EL (cell line): ENCODE results near the gene SPO11.

Experiments used
- DNase-seq: peaks from one replicate; pipeline ENCODE4 v3.0.0-alpha.2; 2016

SPO11 gene, protein sequence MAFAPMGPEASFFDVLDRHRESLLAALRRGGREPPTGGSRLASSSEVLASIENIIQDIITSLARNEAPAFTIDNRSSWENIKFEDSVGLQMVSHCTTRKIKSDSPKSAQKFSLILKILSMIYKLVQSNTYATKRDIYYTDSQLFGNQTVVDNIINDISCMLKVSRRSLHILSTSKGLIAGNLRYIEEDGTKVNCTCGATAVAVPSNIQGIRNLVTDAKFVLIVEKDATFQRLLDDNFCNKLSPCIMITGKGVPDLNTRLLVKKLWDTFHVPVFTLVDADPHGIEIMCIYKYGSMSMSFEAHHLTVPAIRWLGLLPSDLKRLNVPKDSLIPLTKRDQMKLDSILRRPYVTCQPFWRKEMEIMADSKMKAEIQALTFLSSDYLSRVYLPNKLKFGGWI

DNA sequence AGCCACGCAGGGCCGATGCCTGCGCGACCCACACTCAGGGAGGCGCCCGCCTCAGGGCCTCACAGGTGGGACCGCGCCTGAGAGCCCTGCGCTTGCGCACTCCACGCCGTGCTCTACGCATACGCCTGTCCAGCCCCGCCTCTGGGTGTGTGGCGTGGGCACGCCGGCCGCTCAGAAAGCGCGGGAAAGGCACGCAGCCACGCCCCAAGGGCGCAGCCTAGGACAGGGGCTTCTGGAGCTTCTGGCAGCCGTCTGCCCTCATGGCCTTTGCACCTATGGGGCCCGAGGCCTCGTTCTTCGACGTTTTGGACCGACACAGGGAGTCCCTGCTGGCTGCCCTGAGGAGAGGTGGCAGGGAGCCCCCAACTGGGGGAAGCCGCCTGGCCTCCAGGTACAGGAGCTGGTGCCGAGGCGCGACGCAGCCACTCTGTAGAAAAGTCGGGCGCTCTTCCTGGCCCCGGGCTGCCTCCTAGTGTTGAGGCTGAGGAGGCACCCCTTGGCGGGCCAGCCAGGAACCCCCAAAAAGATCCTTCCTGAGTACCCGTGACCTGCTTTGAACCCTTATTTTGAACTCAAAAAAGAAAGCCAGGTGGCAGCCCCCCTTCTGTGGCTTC, at the start of gene SPO11:
Gene SPO11, plus strand, starts transcription at position 196 of the 614 bp plus-strand sequence. Its CDS starts 65 bp downstream, at position 261.
- DNase-seq: no peak

DNA sequence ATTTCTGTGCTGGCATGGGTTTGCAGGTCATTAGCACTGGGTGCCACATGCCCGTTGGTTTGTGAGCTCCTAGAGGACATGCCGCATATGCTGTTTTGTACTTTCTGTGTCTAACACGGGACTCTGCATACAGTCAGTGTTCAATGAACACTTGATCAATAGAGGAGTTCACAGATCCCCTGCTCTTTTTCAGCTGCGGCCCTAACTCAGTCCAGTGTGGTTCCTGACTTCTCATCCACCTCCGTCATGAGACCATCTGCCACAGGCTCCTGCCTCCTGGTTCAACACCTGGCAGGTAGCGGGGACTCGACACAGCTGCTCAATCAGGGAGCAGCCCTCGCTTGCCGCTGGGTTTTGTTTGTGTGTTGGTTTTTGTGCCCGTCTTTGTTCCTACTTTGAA, 49.4 kb upstream of the SPO11 start:
- no peak for DNase-seq

DNA sequence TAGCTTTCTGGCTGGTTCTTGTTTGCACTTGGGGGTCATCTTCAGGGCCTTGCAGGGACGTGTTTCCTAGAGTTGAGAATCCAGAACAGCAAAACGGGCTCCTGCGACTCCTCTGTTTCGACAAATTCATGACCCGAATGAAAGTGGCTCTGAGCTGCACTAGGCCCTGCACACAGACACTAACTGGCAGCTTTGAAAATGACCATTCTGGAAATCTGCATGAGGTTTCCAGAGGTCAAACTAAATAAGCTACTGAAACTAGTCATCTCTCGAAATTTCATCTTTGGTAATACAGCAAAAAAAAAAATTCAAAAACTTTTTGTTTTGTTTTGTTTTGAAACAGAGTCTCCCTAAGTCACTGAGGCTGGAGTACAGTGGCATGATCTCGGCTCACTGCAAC, 47.7 kb upstream of the SPO11 start:
- no peak for DNase-seq

DNA sequence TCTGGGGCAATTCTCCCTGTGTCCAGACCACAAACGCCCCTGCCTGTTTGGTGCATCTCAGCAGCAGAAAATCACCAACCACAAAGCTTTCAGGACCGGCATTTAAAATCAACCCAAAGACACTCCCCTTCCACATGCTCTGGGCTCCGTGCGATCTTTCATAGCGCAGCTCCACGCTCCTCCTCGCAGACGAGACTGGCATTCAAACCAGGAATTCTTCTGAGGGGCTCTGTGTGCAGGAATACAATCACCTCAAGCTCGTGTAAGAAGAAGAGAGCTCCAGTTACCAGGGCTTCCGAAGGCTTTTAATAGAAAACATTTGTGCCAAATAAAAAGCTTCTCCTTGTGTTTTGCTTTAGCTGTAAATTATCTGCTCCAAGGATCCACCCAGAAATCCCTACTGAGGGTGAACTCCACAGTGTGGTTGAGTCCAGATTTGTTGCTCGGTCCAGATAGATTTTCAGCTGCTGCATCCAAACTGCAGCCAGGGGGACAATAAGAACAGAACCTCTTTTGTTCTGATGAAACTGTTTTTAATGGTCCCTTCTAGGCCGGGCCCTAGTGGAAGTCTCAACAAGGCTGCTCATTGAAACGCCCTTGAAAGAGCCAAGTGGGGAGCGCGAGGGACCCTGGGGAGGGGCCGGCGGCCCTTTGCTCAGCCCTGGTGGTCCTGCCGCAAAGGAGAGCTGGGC, 46.8 kb upstream of the SPO11 start:
- DNase-seq: no peak

DNA sequence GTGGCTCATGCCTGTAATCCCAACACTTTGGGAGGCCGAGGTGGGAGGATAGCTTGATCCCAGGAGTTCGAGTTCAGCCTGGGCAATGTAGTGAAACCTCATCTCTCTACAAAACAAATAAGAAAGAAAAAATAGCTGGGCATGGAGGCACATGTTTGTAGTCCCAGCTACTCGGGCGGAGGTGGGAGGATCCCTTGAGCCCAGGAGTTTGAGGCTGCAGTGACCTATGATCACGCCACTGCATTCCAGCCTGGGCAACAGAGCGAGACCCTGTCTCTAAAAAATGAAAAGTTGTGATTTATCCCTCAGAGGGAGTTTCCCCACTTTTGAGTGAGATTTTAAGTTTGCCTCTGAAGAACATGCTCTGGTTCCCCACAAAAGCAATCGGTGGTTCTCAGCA, 45.7 kb upstream of the SPO11 start:
- DNase-seq: no peak

DNA sequence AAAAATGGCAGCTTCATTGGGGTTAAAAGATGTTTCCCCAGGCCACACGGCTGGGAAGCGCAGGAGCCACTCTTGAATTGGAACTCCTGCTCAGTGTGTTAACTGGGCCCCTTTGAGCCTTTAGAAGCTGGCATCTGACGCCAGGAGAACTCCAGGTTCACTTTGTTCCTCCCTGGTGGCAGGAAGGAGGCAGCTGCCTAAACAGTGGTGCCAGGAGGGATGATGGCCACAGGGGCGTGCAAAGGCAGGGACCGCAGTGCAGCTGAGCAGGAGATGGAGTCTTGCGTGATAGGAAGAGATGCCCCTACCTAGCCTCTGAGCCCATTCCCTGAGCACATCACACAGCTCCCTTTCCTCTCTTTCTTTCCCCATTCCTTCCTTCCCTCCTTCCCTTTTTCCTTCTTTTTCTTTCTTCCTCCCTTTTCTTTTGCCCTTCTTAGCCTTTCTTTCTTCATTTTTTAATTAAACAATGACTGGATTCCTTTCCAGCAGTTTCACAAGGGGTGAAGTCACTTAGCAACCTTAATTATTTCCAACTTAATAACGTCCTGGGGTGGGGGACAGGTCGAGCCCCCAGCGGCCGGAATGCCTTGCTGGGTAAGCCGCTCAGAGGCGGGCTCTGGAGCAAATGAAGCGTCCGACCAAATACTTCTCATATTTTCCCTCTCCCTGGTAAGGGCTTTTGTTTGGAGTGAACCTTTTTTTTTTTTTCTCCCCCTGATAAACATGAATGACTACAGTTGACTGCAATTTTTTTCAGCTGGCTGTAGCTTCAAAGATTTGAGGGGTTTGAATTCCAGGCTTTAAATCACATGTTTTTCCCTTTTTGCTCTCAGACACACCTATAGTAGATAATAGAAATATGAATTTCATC, 42.4 kb upstream of the SPO11 start:
- no peak for DNase-seq

DNA sequence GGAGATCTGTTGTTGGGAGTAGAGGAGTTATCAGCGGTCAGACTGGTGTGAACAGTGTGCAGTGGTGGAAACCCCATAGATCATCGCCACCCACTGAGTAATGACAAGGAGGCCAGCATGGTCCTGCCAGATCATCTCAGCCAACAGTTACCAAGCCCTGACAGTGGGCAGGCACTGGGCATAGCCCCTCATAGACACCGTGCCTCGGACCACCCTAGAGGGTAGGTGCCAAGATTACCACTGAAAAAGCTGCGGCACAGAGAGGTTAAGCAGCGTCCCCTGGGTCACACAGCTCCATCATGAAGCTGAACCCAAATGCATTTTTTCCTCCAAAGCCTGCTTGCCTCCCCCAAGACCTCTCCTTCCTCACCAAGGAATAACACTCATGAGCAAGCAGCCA, 41.7 kb upstream of the SPO11 start:
- no peak for DNase-seq

DNA sequence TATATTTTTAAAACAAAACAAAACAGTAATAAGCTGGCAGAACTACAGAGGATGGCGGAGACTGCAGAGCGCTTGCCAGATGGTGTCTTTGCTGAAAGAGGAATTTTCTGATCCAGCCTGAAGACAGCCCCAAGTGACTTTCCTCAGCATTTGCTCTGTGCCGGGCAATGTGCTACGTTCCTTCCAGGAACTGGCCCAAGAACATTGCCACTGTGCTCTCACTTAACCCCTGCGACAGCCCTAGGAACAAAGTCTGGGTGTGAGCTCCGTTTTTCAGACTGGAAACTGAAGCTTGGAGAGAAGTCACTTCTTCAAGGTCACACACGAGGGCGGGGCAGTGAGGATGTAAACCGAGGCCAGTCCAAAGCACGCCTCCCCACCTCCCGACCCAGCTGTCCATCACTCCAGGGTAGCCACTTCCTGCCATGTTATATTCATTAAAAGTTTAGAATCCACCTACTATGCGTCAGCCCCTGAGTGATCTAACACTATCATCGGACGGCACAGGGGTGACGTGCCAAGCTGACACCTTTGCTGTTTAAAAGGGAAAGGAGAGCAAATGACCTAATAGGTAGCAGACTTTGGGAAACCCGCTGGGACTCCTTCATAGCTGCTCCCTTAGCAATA, 40.8 kb upstream of the SPO11 start:
- no peak for DNase-seq

DNA sequence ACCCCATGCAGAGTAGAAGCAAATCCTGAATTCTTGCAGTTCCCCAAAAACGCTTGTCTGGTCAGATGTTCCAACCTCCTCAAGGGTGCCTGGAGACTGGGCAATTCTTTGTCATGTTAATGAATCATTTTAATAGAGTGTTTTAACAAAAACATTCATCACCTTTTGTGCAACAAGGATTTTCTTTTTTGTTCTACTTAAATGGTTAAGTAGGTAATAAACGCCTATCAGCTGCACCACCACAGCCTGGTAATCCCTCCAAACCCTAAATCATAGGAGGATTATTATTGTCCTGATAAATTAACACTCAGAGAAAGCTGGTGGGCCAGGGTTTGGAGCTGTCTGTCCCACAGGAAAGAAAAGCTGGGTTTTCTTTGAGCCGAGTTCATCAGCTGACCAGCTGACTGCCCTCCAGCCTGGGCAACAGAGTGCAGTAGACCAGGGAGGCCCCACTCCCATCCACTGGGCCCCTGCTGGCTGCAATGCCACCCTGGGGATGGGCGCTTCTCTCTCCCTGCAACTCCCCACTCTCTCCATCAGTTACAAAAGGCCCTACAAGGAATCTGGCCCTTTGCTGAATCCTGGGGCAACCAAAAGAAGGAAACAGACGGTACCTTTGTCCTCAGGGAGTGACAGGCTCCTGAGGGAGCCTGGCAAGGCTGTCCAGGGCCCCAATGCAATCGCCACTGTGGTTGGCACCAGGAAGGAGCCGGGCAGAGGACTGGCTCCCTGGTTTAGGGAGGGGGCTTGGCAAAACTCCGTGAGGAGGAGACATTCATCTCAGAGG, 40.0 kb upstream of the SPO11 start:
- DNase-seq: no peak

DNA sequence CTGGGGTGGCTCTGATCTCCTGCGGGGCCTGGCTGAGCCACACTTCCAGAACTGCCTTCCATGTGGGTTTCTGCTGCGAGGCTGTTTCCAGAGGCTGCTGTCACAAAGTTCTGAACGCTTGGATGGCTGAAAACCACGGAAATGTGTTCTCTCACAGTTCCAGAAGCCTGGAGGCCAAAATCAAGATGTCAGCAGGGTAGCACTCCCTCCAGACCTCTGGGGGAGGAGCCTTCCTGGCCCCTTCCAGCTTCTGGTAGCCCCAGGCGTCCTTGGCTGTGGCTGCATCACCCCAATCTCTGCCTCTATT, 39.5 kb upstream of the SPO11 start:
- no peak for DNase-seq

DNA sequence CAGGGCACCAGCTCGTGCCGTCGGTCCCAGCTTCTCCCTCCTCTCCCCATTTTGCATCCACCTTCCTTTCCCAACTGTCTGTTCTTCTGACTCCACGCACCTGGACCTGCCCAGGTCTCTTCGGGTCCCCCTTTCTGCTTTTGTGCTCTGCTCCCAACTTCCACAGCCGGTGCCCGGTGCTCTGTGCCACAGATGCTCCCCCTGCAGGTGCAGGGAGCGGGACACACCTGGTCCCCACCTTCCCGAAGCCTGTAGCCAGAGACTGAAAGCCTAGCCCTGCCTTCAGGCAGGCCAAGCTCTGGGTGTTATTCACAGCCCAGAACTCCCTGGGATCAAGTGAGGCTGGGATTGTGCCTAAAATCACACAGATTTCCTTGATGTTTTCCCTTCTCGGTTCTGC, 38.6 kb upstream of the SPO11 start:
- no peak for DNase-seq

DNA sequence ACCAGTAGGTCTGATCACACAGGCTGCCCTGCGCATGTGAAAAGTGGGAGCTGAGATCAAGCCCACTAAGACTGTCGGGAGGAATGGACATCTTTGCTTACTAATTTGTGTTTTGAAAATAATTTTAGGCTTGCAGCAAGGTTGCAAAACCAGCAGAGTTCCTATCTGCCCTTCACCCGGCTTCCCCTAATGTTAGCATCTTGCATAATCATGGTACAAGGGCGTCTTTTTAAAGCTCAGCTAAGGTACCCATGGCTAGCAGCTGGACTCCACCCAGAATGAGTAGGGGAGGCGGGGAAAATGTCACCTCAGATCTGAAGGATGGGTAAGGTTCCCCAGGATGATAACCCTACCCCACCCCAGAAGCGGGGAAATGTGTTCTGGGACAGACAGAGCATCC, 37.9 kb upstream of the SPO11 start:
- no peak for DNase-seq

DNA sequence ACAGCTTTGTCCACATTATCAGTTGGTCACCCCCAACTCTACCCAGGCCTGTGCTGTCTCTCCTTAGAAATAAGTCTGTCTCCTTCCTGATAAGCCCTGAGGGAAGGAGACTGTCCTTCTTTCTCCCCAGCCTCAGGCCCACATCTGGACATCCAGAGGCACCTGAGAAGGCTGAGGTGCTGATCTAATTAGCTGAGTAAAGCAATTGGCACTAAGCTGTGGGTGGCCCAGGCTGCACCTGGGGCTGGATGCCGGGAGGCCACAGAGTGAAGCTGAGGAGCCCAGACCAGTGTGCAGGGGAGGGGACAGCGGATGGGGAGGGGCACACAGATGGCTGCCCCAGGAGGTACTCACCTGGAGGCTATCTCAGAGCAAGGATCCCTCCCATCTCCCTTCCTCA, 37.0 kb upstream of the SPO11 start:
- DNase-seq: no peak

DNA sequence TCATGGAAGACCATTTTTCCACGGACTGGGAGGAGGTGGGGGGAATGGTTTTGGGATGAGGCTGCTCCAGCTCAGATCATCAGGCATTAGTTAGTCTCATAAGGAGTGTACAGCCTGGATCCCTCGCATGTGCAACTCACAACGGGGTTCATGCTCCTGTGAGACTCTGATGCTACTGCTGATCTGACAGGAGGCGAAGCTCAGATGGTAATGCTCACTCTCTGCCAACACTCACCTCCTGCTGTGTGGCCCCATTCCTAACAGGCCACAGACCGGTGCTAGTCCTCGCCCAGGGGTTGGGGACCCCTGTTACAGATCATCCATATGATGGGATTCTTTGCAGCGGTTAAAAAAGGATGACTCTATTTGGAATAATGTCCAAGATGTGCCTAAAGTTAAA, 35.6 kb upstream of the SPO11 start:
- no peak for DNase-seq

DNA sequence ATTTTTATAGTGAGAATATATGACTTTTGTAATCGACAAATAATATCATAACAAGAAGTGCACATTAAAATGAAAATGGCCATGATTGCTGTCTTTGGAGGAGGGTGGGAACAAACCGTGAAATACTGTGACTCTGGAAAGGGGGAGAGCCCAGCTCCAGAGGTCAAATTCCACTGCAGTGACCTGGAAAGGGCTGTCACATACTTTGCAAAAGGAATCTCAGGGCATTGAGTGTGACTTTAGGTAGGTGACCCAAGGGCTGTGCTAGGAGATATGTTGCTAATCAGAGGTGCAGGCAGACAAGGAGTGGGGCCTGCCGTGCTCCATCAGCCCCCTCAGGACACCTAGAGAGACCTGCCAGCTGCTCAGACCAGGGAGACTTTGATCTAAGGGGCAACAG, 35.1 kb upstream of the SPO11 start:
- DNase-seq: no peak

DNA sequence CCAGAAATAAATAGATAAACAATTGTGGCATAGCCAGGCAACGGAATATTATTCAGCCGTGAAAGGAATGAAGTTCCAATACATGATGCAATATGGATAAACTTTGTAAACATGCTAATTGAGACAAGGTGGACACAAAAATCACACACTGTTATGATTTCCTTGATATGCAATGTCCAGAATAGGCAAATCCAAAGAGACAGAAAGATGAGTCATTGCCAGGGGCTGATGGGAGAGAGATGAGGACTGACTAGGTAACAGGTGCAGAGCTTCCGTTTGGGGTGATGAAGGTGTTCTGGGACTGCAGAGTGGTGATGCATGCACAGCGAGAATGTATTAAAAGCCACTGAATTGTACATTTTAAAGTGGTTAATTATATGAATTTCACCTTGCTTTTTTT, 31.1 kb upstream of the SPO11 start:
- no peak for DNase-seq

DNA sequence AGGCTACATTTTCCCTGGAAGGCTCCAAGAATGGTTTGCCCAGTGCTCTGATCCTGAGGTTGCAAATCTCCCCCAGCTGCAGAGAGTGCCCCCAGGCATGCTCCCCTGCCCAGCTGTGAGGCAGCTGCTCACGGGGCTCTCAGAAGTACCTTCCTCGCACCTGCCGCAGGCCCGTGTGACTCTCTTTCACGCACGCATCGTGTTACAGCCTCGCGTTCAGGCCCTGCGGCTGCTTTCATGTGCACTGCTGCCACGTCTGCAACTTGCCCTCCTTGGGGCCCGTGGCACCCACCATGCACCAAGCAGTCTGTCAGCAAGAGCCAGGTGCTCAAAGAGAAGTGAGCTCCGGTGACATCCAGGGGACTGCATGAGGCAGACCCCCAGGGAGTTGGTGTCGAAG, 28.6 kb upstream of the SPO11 start:
- DNase-seq: no peak

DNA sequence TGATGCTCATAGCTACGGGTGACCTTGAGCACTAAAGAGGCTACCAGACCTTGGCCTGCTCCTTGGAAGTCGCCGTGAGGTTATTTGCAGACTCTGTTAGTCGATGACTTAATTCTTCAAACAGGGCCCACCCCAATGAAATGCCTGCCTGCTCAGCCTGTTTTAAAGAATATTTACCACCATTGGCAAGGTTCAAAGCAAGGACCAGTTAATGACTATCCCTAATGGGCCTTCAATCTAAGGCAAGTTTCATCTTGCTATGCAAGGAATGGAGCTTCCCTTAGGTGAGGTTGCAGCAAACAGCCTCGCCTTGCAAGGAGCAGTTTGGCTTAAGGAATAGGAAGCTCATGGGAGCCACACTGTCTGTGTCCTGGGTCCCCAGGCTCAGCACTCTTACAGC, 22.9 kb upstream of the SPO11 start:
- DNase-seq: no peak

DNA sequence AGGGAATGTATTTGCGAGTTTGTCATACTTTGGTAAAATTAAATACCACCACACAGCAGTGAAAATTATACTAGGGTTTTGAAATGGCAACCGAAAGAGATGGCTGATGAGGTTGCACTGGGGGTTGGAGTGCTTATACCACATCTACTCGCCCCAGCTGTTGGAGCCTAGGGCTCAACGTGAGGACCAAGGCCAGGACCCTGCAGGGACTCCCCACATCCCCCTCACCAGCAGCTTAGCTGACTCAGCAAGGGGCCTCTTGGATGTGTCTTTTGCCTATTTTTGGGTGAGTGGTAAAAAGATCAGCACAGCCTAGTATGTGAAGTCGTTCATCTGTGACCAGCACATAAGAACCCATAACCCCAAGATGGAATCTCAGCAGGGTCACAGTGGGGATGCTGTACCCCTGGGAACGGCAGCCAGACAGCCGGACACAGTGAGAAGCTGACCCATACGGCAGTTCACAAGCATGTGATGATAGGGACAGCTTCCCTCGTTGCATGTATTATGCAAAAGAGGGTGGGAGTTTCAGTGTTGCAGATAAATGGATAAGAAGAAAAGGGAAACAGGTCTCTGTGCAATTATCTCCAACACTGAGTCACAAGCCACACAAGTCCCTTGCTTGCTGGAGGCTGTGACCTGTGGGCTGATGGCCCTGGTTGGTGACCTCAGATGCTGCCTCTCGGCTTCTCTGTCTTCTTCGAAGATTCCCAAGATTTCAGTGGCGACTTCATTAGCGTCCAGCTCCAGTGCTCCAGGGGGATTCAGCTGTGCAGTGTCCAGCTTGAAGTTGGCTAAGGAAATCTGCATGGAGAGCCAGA, 20.9 kb upstream of the SPO11 start:
- DNase-seq: no peak

DNA sequence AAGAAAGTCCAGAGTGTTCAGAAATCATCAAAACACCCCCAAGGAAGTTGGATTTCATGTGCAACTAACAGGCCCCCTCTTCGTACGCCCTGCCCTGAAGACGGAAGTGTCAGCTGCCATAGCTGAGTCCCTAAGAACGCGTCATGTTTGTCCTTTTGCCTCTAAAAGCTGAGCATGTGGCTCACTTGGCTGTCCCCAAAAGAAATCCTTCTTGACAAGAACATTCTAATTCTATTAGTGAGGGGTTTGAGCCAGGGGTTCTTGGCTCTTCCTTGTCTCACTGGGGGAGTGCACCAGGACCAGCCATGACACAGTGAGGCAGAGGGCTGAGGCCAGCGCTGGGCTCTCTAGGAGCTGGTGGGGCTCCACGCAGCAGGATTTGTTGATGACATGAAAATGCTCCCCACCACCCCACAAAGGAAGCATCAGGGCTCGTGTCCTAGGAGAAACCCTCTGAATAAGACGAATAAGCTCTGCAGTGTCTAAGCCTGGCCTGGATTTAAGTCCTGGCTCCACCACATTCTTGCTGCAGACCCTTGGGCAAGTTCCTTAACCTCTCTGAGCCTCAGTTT, 20.0 kb upstream of the SPO11 start:
- no peak for DNase-seq
